H54 (cell line): ENCODE data around the gene MED13L.

Experiments
- DNase-seq: peaks from one replicate; pipeline ENCODE4 v3.0.0; 2011; ENCODE audit warnings: low spot score, mixed read lengths; ENCODE audit not compliant: insufficient read length
- FAIRE-seq: peaks from 3 replicates; lab custom pipeline; 2011; peaks lifted over from hg19 to GRCh38; lab: Jason Lieb, UNC
- POLR2A ChIP-seq: IDR thresholded peaks from 2 replicates; pipeline ENCODE4 v1.6.1; 2011; ENCODE audit warnings: low read depth, mild to moderate bottlenecking, low read length

MED13L gene

DNA sequence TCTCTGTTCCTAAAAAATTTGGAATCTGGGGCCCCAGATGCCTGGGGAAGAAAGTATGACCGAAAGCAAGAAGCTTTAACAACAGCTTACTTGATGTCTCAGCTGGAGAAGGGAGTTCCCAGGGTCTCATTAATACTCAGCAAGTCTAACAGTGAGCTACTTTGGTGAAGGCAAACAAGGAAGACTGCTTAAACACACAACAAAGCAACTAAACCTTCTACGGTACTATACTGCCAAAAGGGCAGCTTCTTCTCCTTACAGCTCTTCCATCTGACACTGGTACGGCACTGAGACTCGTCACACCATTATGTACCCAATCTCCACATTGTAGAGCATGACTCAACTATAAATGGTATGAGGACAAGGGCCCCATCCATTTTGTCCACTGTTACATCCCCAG is 213.0 kb downstream of the MED13L start:
- no peak for DNase-seq
- FAIRE-seq: no peak
- no peak for TF ChIP-seq POLR2A

DNA sequence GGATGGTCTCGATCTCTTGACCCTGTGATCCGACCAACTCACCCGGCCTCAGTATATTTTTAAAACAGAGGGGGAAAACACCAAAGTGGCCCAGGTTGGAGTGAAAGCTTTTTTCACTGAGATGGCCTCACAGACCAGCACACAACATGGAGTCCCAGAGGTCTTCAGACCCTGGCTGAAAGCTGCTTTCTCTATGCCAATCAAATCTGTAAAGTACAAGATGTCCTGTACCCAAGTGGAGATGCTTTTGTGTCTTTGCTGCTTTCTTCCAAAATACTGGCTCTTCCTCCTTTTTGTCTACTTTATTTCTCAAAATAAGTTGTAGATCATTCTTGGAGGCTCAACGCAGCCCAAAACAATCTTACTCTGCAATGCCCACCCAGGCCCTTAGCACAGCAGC is 214.8 kb downstream of the MED13L start:
- no peak for TF ChIP-seq POLR2A
- DNase-seq (no peak), FAIRE-seq (no peak)

DNA sequence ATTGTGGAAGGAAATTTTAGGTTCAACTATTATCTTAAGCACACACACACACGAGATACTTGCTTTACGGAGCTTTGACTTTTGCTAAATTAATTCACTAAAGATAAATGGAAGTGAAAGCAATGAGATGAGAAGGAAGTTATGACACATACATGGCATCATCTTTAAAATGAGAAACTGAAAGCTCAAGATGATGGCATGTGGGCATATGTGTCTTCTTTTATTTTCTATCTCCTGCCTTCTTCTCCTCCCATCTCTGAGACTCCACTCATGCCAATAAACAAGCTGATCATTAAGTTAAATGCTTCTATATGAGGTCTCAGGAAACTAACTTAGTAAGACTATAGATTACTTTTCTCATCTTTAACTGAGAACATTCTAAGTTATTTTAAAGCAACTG is 216.7 kb downstream of the MED13L start:
- FAIRE-seq (peak; percentile 53), DNase-seq (no peak)
- no peak for TF ChIP-seq POLR2A

DNA sequence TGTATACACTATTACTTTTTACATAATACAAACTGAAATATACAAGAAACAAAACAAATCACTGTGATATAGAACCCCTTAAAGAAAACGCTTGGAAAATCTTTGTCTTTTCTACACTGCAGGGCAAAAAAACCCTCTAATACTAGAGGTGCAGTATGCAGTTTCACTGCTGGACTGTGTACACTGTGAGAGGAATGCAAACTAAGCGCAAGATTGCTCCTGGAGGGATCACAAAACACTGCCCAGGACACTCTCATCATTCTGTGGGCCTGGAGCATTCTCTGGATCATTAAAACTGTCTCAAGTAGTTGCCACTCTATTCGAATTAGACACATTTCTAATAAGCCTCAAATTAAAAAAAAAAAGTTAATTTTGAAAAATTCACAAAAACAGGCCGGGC is 217.6 kb downstream of the MED13L start:
- FAIRE-seq: no peak
- no peak for TF ChIP-seq POLR2A

DNA sequence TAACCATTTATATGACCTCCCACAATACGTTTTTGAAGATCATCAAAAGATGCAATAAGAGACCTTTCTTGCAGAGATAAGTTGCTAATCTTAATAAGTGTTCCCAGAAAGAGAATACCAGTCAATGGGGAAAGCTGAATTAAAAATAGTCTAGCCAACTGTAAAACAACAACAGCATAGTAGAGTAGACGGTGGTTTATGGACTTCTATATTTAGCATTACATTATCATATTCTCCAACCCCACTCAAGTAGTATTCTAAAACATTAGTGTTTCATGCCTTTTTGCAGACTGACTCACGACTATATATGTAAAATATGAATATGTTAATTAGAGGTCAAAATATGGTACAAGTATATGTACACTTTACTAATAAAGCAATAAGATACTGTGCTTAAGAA is 218.9 kb downstream of the MED13L start:
- TF ChIP-seq POLR2A: no peak
- no peak for FAIRE-seq
- no peak for DNase-seq

More for the DNA sequence above, 217.6 kb downstream of the MED13L start:
- no peak for DNase-seq

- no peak for TF ChIP-seq POLR2A
- no peak for FAIRE-seq
- no peak for DNase-seq
These were observed 220.1 kb downstream of the MED13L start for GRCh38 chr12:116057356-116057755.

- no peak for DNase-seq
- FAIRE-seq: no peak
- no peak for TF ChIP-seq POLR2A
These were observed 221.4 kb downstream of the MED13L start for GRCh38 chr12:116055895-116056607.

GRCh38 chr12:116054280-116054679 is 223.2 kb downstream of the MED13L start:
- TF ChIP-seq POLR2A: no peak
- DNase-seq (no peak), FAIRE-seq (no peak)

DNA sequence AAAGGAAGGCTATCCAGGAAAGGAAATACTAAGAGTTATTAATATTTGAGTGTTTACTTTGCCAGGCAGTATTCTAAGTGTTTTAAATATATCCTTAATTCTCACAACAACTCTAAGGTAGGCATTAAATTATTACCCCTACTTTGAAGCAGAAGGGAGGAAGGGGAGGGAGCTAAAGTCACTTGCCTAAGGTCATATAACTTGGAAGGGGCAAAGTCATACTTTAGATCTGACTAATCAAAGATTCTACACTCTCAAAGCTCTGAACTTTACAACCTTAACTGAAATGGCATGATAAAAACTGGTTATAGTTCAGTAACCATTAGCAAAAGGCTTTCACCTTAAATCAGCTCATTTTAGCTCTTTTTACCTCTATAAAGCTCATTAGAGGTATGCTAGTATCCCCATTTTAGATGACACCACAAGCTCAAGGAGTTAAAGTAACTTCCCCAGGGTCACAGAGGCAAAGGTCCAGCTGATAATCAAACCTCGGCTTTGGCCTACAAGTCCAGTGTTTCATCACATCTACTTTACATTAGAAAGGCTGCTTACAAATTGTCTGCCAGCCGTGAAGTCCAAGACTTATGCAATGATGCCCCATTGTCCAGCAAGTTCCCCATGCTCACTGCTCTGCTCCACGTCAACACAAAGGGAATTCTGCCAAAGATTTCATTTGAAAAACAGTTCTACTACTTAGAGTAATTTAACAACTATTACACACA is 223.9 kb downstream of the MED13L start:
- DNase-seq (no peak), FAIRE-seq (peak; percentile 61)
- TF ChIP-seq POLR2A: no peak

- no peak for TF ChIP-seq POLR2A
These were observed 227.2 kb downstream of the MED13L start for GRCh38 chr12:116050275-116050674.

DNA sequence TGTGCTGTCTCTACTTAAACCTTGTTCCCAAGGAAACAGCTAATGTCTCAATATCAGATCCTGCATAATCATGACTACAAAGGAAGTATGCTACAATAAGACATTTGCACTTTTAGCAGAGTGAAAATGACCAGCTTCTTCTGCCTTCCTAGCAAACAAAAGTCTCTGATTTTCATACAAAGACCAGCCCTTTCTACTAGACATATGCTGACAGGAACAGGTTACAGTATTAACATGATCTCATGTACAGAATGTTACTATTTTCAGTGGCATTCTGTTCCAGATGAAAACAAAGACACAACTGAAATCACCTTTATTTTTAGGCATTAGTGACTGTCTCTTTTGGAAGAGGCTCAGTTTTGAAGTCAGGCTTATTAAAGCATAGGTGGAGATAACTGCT is 228.6 kb downstream of the MED13L start:
- TF ChIP-seq POLR2A: no peak

More at GRCh38 chr12:116050275-116050674, 227.2 kb downstream of the MED13L start:
- no peak for DNase-seq
- no peak for FAIRE-seq

GRCh38 chr12:116046039-116046438 is 231.5 kb downstream of the MED13L start:
- no peak for FAIRE-seq
- DNase-seq: no peak
- no peak for TF ChIP-seq POLR2A

More for the DNA sequence above, 228.6 kb downstream of the MED13L start:
- DNase-seq: no peak
- FAIRE-seq: peak; percentile 77

GRCh38 chr12:116045150-116045549 is 232.3 kb downstream of the MED13L start:
- FAIRE-seq (no peak), DNase-seq (no peak)
- no peak for TF ChIP-seq POLR2A

DNA sequence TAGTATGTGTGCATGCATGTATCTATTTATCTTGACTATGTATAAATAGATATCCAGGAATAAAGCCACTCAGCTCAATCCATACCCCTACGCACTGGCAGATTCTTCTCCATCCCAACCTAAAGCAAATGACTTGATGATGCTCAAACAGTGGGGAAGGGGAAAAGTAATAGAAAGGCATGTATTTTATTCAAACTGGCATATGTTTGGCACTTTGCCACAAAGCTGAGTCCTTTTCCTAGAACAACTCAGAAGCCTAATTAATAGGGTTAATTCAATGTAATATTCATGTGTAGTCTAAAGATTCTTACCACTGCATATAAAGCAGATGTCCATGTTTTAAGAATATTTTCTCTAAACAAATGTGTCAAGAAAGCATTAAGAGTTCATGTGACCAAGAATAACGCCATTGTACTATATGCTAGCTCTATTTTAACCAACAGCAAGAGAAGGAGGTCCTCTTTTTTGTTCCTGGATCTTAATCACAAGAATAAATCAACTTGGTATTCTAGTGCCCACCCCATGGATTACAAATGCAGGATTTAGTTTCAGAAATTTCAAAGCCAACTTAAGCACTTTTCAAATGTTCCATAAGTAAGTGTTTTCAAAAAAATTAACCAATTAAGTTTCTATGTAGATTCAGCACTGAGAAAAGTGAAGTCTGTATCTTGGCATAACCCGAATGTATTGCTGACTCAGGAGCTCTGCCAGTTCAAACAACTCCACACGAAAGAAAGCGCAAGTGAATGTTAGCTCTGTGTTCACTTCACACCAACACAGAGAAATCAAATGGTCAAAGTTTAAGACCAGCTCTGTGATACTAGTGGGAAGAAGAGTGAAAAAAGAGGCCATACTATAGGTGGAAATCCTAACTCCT is 233.6 kb downstream of the MED13L start:
- TF ChIP-seq POLR2A: no peak
- DNase-seq (no peak), FAIRE-seq (peak; percentile 66)
